HG02678 (cell line): ENCODE measurements around the gene FOLR1.

Source experiments
- ATAC-seq: cut with Tn5 transposase; IDR thresholded peaks from one replicate; pipeline ENCODE4 v1.9.1; 2021; ENCODE audit warnings: mild to moderate bottlenecking, moderate library complexity; ENCODE audit not compliant: unreplicated experiment

FOLR1 gene

DNA sequence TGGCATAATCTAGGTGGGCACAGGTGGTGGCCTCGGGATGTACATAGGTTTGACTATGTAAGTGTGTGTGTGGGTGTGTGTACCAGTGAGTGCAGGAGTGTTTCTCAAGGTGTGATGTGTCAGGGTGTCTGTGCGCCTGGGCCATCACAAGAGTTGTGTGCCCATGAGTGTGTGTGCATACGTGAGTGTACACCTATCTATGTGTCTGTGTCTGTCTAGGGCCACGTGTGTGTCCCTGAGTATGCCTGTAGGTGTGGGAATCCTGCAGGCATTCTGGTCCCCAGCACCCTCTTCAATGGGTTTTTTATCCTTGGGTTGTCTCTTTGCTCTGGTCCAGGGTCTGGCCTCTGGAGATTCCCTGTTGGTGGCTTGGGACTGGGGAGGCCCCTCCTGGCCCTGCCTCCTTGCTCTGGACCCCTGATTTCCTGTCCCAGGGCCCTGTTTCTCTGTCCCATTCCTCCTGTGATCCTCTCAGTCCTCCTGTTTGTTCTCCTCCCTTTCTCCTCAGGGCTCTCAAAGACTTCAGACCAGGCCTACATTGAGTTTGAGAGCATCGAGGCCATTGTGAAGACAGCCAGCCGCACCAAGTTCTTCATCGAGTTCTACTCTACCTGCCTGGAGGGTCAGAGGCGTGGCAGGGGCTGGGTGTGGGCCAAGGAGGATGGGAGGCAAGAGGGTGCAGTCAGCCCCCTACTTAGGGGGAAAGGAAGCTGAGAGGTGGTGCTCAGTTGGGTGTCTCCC lies 42.0 kb downstream of the FOLR1 start:
- ATAC-seq = no peak

- ATAC-seq = no peak
Measured at GRCh38 chr11:72234514-72234830, 42.5 kb downstream of the FOLR1 start.

GRCh38 chr11:72234920-72235319 lies 43.0 kb downstream of the FOLR1 start:
- ATAC-seq = no peak

GRCh38 chr11:72235351-72236057 lies 43.6 kb downstream of the FOLR1 start:
- ATAC-seq = no peak

GRCh38 chr11:72236083-72236697 lies 44.2 kb downstream of the FOLR1 start:
- no peak for ATAC-seq

- no peak for ATAC-seq
Measured at GRCh38 chr11:72236774-72237111, 44.8 kb downstream of the FOLR1 start.

GRCh38 chr11:72237112-72237931 lies 45.4 kb downstream of the FOLR1 start:
- no peak for ATAC-seq

GRCh38 chr11:72238040-72238450 lies 46.1 kb downstream of the FOLR1 start:
- ATAC-seq = no peak

GRCh38 chr11:72238492-72239312 lies 46.8 kb downstream of the FOLR1 start:
- ATAC-seq = no peak

DNA sequence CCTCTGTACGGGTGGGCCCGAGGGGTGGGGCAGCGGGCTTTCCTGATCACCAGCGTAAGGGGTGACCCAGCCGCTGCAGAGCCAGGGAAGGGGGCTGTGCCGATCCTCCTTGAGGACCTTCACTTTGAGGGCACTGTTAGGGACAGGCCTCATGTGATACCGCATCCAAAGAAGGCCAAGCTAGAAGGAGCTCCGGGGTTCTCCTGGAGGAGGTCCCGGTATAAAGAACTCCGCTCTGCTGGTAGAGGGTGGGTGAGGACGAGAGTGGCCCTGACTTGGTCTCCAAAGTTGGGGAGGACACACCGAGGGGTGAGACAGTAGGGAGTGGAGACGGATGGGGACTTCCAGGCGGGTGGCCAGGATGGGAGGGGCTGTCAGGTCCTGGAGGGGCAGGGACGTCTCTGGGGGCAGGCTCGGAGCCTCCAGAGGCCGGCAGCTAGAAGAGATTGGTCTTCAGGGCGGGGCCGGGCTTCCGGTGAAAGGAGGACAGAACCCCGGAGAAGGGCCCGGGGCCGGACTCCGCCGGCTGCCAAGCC lies 47.4 kb downstream of the FOLR1 start:
- no peak for ATAC-seq

GRCh38 chr11:72239849-72240460 lies 48.0 kb downstream of the FOLR1 start:
- no peak for ATAC-seq

GRCh38 chr11:72240461-72241290 lies 48.7 kb downstream of the FOLR1 start:
- no peak for ATAC-seq

DNA sequence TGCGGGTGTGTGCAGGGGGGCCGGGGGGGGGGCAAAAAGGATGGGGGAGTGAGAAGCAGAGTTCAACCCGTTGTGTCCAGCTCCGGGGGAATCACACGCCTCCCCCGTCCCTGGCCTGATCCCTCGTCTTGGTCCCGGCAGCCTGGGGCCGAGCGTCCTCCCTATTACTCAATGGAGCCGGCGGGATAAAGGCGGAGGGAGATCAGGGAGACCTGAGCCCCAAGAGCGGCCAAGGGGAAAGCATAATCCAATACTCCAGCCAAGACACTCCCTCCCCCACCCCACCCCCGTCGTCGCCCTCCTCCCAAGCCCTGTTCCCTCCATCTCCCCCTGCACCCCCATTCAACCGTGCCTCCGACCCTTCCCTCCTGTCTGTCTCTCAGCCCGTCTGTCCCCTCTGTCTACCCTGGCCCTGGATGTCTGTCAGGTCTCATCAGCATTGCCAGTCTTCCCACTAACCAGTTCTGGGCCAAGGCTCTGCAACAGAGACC lies 49.4 kb downstream of the FOLR1 start:
- no peak for ATAC-seq

- ATAC-seq = no peak
Measured at GRCh38 chr11:72242141-72242540, 50.2 kb downstream of the FOLR1 start.

GRCh38 chr11:72243173-72244059 lies 51.5 kb downstream of the FOLR1 start:
- no peak for ATAC-seq

DNA sequence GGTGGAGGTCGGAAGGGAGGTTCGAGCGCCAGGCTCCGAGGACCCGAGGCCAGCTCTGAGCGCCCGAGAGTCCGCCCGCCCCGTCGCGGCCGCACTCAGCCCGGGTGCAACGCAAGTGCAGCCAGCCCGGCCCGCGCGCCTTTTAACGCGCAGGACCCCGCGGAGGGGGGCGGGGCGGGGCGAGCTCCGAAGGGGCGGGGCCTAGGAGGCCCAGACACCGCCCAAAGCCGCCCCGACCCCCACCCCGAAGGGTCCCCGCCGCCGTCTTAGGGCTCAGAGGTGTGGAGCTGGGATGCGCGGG lies 52.1 kb downstream of the FOLR1 start, which contains the start of gene PHOX2A:
PHOX2A (minus strand) TSS at position 117 of the 301 bp plus-strand sequence. CDS start 172 bp downstream, outside the sequence.
- ATAC-seq = no peak

DNA sequence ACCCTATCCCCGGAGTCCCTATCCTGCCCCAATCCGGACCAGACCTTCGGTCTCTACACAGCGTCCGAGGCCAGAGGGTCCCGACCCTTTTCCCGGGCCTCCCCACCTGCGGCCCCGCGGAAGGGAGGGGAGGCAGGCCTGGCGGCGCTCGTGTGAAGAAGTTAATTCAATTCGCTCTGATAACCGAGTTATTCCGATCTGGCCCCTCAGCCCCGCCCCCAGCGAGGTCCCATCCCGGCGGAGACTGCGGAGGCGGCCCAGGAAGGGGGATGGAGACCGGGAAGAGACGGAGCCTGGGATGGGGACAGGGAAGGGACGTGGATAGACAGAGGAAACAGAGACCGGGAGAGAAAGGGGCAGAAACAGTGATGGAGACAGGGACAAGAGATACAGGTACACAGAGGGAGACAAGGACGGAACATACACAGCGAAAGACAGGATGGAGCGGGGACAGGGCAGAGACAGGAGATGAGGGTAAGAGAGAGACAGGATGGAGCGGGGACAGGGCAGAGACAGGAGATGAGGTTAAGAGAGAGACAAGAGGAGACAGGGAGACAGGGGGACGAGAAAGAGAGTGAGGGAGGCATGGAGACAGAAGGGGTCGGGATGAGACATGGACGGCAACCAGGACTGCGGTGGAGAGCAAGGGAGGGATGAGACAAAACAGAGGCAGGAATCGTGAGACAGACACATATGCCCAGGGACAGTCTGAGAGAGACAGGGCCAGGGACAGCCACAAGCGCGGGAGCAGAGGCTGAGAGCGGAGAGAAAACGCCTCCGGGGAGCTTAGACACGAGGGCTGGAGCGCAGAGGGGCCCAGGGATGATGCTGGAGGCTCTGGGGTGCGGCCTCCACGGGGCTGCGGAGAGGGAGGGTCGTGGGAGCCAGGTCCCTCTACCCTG lies 52.7 kb downstream of the FOLR1 start:
- ATAC-seq = no peak
